Liver (tissue), 9 donors: ENCODE data around the gene HSF4. TPM values are rescaled to one million over a fixed set of nuclear protein-coding genes. Genes with fewer than 3 reads are reported as not detected.

Experiments used
- DNase-seq: peaks from one replicate; pipeline ENCODE4 v3.0.0-alpha.2; 2017; ENCODE audit warnings: low spot score
- H3K27ac ChIP-seq, 2 donors: one replicate each; pipeline ENCODE4 v1.7.0; 2013; ENCODE audit warnings: inconsistent platforms in 2 of 2, low read length in 2 of 2, control low read depth in 1 of 2, low read depth in 1 of 2, mild to moderate bottlenecking in 1 of 2
- H3K27me3 ChIP-seq, 4 donors: one replicate each; pipeline versions ENCODE4 v1.6.1 to v1.7.0; 2013; ENCODE audit warnings: low read length in 3 of 4, inconsistent platforms in 1 of 4, mild to moderate bottlenecking in 1 of 4, moderate library complexity in 1 of 4; ENCODE audit not compliant: control insufficient read depth in 4 of 4, insufficient read depth in 4 of 4
- H3K36me3 ChIP-seq, 4 donors: one replicate each; pipeline versions ENCODE4 v1.6.1 to v1.7.0; 2013; ENCODE audit warnings: low read length in 3 of 4, mild to moderate bottlenecking in 3 of 4, low read depth in 1 of 4, moderate library complexity in 1 of 4; ENCODE audit not compliant: control insufficient read depth in 4 of 4, insufficient read depth in 3 of 4
- H3K4me1 ChIP-seq, 4 donors: one replicate each; pipeline versions ENCODE4 v1.6.1 to v1.7.0; 2013; ENCODE audit warnings: low read length in 3 of 4, mild to moderate bottlenecking in 3 of 4, moderate library complexity in 1 of 4; ENCODE audit not compliant: control insufficient read depth in 4 of 4, insufficient read depth in 4 of 4
- H3K4me3 ChIP-seq, 3 donors: one replicate each; pipeline versions ENCODE4 v1.6.1 to v1.7.0; 2013; ENCODE audit warnings: low read length in 3 of 3, control low read depth in 1 of 3, low read depth in 1 of 3, mild to moderate bottlenecking in 1 of 3
- H3K9ac ChIP-seq, 2 donors: one replicate each; pipeline ENCODE4 v1.7.0; 2013; ENCODE audit warnings: low read length in 2 of 2, mild to moderate bottlenecking in 2 of 2, moderate library complexity in 2 of 2, control low read depth in 1 of 2, low read depth in 1 of 2
- H3K9me3 ChIP-seq, 4 donors: one replicate each; pipeline versions ENCODE4 v1.6.1 to v1.7.0; 2013; ENCODE audit warnings: low read length in 3 of 4; ENCODE audit not compliant: control insufficient read depth in 4 of 4
- ATF3 ChIP-seq: IDR thresholded peaks from 2 replicates; pipeline ENCODE4 v1.6.1; 2016; ENCODE audit warnings: antibody characterized with exemption
- EGR1 ChIP-seq, 2 donors: IDR thresholded peaks; 2 replicates each; pipeline ENCODE4 v1.6.1; 2016 to 2018; ENCODE audit warnings: antibody characterized with exemption in 2 of 2, low read depth in 2 of 2
- FOXA1 ChIP-seq: IDR thresholded peaks from 2 replicates; pipeline ENCODE4 v1.6.1; 2016; ENCODE audit warnings: antibody characterized with exemption
- FOXA2 ChIP-seq: IDR thresholded peaks from 2 replicates; pipeline ENCODE4 v1.6.1; 2016; ENCODE audit warnings: antibody characterized with exemption
- GABPA ChIP-seq, 2 donors: IDR thresholded peaks in 1 of 2; conservative IDR thresholded peaks in 1 of 2; 2 replicates each; pipeline ENCODE4 v1.6.1; 2016; ENCODE audit warnings: antibody characterized with exemption in 2 of 2, mild to moderate bottlenecking in 1 of 2, moderate library complexity in 1 of 2
- HNF4A ChIP-seq, 2 donors: conservative IDR thresholded peaks; 2 replicates each; pipeline ENCODE4 v1.6.1; 2016; ENCODE audit warnings: antibody characterized with exemption in 2 of 2, mild to moderate bottlenecking in 2 of 2
- HNF4G ChIP-seq: IDR thresholded peaks from 2 replicates; pipeline ENCODE4 v1.6.1; 2016; ENCODE audit warnings: antibody characterized with exemption
- JUND ChIP-seq, 2 donors: IDR thresholded peaks; 2 replicates each; pipeline ENCODE4 v1.6.1; 2016; ENCODE audit warnings: antibody characterized with exemption in 2 of 2
- NR2F2 ChIP-seq: IDR thresholded peaks from 2 replicates; pipeline ENCODE4 v1.6.1; 2016; ENCODE audit warnings: antibody characterized with exemption
- RAD21 ChIP-seq, 2 donors: IDR thresholded peaks; 2 replicates each; pipeline ENCODE4 v1.6.1; 2016; ENCODE audit warnings: antibody characterized with exemption in 2 of 2, mild to moderate bottlenecking in 2 of 2
- RXRA ChIP-seq, 2 donors: IDR thresholded peaks; 2 replicates each; pipeline ENCODE4 v1.6.1; 2017 to 2018; ENCODE audit warnings: antibody characterized with exemption in 2 of 2, mild to moderate bottlenecking in 1 of 2
- SP1 ChIP-seq: IDR thresholded peaks from 2 replicates; pipeline ENCODE4 v1.6.1; 2018; ENCODE audit warnings: antibody characterized with exemption, mild to moderate bottlenecking
- TAF1 ChIP-seq: conservative IDR thresholded peaks from 2 replicates; pipeline ENCODE4 v1.6.1; 2016; ENCODE audit warnings: antibody characterized with exemption, mild to moderate bottlenecking
- YY1 ChIP-seq: IDR thresholded peaks from 2 replicates; pipeline ENCODE4 v1.6.1; 2016; ENCODE audit warnings: antibody characterized with exemption, mild to moderate bottlenecking
- WGBS: extraction: QIAGEN DNeasy Blood & Tissue Kit; methylation state at CpG from one replicate; pipeline ENCODE4 v1.1.7; 2013; 5-methylcytosine and 5-hydroxymethylcytosine counted together
- polyA plus RNA-seq, 2 donors: library from polyadenylated mRNA; stranded (reverse) in 1 of 2; unstranded in 1 of 2; fragments of 200-250 nt in 1 of 2; fragments of >200 nt in 1 of 2; fragmentation: Nextera tagmentation in 1 of 2; extraction: Ambion mirVana in 1 of 2; gene quantifications; one replicate each; pipeline versions ENCODE4 v1.2.1 to v1.2.3, GENCODE V29; 2013 to 2015
- total RNA-seq, 2 donors: library from RNA; depleted of rRNA; stranded (reverse); fragments of >200 nt; gene quantifications; one replicate each; pipeline ENCODE4 v1.2.3, GENCODE V29; 2014
- TF ChIP-seq, protein P1 (sequence below): IDR thresholded peaks from 2 replicates; pipeline ENCODE4 v1.6.1; 2016; ENCODE audit warnings: antibody characterized with exemption, mild to moderate bottlenecking
- TF ChIP-seq, protein P2 (sequence below): IDR thresholded peaks from 2 replicates; pipeline ENCODE4 v1.6.1; 2016; ENCODE audit warnings: antibody characterized with exemption
- TF ChIP-seq, protein P3 (sequence below): IDR thresholded peaks from 2 replicates; pipeline ENCODE4 v1.6.1; 2016; ENCODE audit warnings: antibody characterized with exemption
- TF ChIP-seq, protein P4 (sequence below): fragments of 150-350 bp; IDR thresholded peaks from 2 replicates; pipeline ENCODE4 v1.5.1; 2017; ENCODE audit warnings: improper control_type of control experiment, low read depth, low read length; ENCODE audit not compliant: missing input control
- donor health status: healthy.
- donor health status: healthy.
- donor health status: healthy.
- donor health status: healthy.
- donor health status: healthy.

HSF4 gene
- total and polyA plus RNA-seq, 4 donors, result 0.42 to 5.1 (median 4.3) TPM

- Histone ChIP-seq H3K9me3 (no peaks in the 10 kb centered on the region), H3K9ac (no peak overlapping the region), H3K4me1 (peaks cover 6 to 54% (median 41%) of the 10 kb centered on the region in 4 donors), H3K36me3 (peaks cover 0 to 9% (median 6%) of the 10 kb centered on the region in 4 donors), H3K27me3 (no peaks in the 10 kb centered on the region), H3K27ac (peak overlapping the region; percentile 75 to 77), H3K4me3 (no peak overlapping the region)
- no peak for TF ChIP-seq NR2F2
- TF ChIP-seq RAD21 (IDR thresholded peaks at IDR 0.05), result no peak
- TF ChIP-seq JUND (IDR thresholded peaks at IDR 0.05), result no peak
- TF ChIP-seq, protein P1, sequence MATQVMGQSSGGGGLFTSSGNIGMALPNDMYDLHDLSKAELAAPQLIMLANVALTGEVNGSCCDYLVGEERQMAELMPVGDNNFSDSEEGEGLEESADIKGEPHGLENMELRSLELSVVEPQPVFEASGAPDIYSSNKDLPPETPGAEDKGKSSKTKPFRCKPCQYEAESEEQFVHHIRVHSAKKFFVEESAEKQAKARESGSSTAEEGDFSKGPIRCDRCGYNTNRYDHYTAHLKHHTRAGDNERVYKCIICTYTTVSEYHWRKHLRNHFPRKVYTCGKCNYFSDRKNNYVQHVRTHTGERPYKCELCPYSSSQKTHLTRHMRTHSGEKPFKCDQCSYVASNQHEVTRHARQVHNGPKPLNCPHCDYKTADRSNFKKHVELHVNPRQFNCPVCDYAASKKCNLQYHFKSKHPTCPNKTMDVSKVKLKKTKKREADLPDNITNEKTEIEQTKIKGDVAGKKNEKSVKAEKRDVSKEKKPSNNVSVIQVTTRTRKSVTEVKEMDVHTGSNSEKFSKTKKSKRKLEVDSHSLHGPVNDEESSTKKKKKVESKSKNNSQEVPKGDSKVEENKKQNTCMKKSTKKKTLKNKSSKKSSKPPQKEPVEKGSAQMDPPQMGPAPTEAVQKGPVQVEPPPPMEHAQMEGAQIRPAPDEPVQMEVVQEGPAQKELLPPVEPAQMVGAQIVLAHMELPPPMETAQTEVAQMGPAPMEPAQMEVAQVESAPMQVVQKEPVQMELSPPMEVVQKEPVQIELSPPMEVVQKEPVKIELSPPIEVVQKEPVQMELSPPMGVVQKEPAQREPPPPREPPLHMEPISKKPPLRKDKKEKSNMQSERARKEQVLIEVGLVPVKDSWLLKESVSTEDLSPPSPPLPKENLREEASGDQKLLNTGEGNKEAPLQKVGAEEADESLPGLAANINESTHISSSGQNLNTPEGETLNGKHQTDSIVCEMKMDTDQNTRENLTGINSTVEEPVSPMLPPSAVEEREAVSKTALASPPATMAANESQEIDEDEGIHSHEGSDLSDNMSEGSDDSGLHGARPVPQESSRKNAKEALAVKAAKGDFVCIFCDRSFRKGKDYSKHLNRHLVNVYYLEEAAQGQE, result no peak
- TF ChIP-seq FOXA2, result no peak
- TF ChIP-seq EGR1 (IDR thresholded peaks at IDR 0.05; ENCODE audit: low read depth in 2 of 2), result no peak
- no peak for TF ChIP-seq SP1
- TF ChIP-seq, protein P2, sequence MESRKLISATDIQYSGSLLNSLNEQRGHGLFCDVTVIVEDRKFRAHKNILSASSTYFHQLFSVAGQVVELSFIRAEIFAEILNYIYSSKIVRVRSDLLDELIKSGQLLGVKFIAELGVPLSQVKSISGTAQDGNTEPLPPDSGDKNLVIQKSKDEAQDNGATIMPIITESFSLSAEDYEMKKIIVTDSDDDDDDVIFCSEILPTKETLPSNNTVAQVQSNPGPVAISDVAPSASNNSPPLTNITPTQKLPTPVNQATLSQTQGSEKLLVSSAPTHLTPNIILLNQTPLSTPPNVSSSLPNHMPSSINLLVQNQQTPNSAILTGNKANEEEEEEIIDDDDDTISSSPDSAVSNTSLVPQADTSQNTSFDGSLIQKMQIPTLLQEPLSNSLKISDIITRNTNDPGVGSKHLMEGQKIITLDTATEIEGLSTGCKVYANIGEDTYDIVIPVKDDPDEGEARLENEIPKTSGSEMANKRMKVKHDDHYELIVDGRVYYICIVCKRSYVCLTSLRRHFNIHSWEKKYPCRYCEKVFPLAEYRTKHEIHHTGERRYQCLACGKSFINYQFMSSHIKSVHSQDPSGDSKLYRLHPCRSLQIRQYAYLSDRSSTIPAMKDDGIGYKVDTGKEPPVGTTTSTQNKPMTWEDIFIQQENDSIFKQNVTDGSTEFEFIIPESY, result no peak
- TF ChIP-seq HNF4G, result no peak
- TF ChIP-seq TAF1, result no peak
- no peak for TF ChIP-seq GABPA (IDR thresholded peaks at IDR 0.05 in 1 of 2, conservative IDR thresholded peaks at IDR 0.05 in 1 of 2)
- no peak for TF ChIP-seq RXRA (IDR thresholded peaks at IDR 0.05)
- no peak for TF ChIP-seq YY1
- TF ChIP-seq FOXA1, result no peak
- TF ChIP-seq, protein P3, sequence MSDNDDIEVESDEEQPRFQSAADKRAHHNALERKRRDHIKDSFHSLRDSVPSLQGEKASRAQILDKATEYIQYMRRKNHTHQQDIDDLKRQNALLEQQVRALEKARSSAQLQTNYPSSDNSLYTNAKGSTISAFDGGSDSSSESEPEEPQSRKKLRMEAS, result no peak
- no peak for TF ChIP-seq HNF4A (conservative IDR thresholded peaks at IDR 0.05)
- no peak for TF ChIP-seq ATF3
- DNase-seq, result no peak
- WGBS, result 87% methylated on average over 7 of the region's 7 CpGs
These were observed 48.9 kb upstream of the HSF4 start for GRCh38 chr16:67115639-67116038.

DNA sequence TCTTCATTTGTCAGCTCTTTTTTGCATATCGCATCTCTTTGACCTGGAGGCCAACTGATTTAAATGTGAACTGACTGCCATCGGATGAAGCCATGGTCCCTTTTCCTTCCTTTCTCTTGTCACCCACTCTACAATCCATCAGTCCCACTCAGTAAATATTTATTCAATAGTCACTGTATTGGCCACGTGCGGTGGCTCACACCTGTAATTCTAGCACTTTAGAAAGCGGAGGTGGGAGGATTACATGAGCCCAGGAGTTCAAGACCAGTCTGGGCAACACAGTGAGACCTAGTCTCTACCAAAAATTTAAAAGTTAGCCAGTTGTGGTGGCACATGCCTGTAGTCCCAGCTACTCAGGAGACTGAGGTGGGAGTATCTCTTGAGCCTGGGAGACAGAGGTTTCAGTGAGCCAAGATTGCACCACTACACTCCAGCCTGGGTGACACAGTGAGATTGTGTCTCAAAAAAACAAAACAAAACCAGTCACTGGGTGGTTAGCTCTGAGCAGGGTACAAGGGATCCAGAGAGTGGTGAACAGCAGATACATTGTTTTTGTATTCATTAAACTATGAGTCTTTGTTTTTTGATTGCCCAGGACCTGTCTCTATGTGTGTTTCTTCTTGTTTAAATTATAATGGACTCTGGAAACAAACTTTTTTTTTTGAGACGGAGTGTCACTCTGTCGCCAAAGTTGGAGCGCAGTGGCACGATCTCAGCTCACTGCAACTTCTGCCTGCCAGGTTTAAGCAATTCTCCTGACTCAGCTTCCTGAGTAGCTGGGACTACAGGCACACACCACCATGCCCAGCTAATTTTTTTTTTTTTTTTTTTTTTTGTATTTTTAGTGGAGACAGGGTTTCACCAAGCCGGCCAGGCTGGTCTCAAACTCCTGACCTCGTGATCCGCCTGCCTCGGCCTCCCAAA lies 47.9 kb upstream of the HSF4 start:
- WGBS, result 36% methylated on average over 13 of the region's 13 CpGs
- Histone ChIP-seq H3K27me3 (no peaks in the 10 kb centered on the region), H3K36me3 (peaks cover 4 to 15% (median 10%) of the 10 kb centered on the region in 4 donors), H3K27ac (peak overlapping the region; percentile 75 to 77), H3K4me1 (peaks cover 6 to 51% (median 37%) of the 10 kb centered on the region in 4 donors), H3K9ac (no peak overlapping the region), H3K9me3 (no peaks in the 10 kb centered on the region), H3K4me3 (no peak overlapping the region)
- DNase-seq, result no peak
- TF ChIP-seq FOXA2 (no peak), YY1 (no peak), EGR1 (IDR thresholded peaks at IDR 0.05; ENCODE audit: low read depth in 2 of 2) (no peak), HNF4G (no peak), TAF1 (no peak)
- TF ChIP-seq, protein P1, result no peak
- TF ChIP-seq, protein P4, sequence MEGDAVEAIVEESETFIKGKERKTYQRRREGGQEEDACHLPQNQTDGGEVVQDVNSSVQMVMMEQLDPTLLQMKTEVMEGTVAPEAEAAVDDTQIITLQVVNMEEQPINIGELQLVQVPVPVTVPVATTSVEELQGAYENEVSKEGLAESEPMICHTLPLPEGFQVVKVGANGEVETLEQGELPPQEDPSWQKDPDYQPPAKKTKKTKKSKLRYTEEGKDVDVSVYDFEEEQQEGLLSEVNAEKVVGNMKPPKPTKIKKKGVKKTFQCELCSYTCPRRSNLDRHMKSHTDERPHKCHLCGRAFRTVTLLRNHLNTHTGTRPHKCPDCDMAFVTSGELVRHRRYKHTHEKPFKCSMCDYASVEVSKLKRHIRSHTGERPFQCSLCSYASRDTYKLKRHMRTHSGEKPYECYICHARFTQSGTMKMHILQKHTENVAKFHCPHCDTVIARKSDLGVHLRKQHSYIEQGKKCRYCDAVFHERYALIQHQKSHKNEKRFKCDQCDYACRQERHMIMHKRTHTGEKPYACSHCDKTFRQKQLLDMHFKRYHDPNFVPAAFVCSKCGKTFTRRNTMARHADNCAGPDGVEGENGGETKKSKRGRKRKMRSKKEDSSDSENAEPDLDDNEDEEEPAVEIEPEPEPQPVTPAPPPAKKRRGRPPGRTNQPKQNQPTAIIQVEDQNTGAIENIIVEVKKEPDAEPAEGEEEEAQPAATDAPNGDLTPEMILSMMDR, result no peak
